Tibial nerve (tissue), 4 donors: Measurements from ENCODE around the gene ITGA1. TPM values are rescaled to one million over a fixed set of nuclear protein-coding genes. Genes with fewer than 3 reads are reported as not detected.

Experiments used
- DNase-seq, 2 donors: peaks; one replicate each; pipeline ENCODE4 v3.0.0-alpha.2; 2019; ENCODE audit warnings: low spot score in 2 of 2
- H3K27ac ChIP-seq, 4 donors: fragments of 200-600 bp; sonication (generic) in 3 of 4; one replicate each; pipeline ENCODE4 v1.5.1; 2017 to 2019; ENCODE audit warnings: mild to moderate bottlenecking in 1 of 4
- H3K27me3 ChIP-seq, 2 donors: fragments of 200-600 bp; sonication (generic) in 1 of 2; one replicate each; pipeline versions ENCODE4 v1.5.1 to v1.6.0; 2017 to 2019
- H3K36me3 ChIP-seq, 3 donors: fragments of 200-600 bp; sonication (generic); one replicate each; pipeline ENCODE4 v1.5.1; 2018 to 2019
- H3K4me1 ChIP-seq, 4 donors: fragments of 200-600 bp; sonication (generic) in 3 of 4; one replicate each; pipeline ENCODE4 v1.5.1; 2017 to 2019
- H3K4me3 ChIP-seq, 4 donors: fragments of 200-600 bp; sonication (generic) in 3 of 4; one replicate each; pipeline ENCODE4 v1.5.1; 2017 to 2019; ENCODE audit warnings: mild to moderate bottlenecking in 1 of 4, moderate library complexity in 1 of 4
- H3K9me3 ChIP-seq, 4 donors: fragments of 200-600 bp; sonication (generic) in 3 of 4; one replicate each; pipeline ENCODE4 v1.5.1; 2017 to 2019
- CTCF ChIP-seq, 5 experiments: fragments of 200-600 bp in 3 of 5; fragments of 450-650 bp in 2 of 5; sonication (generic) in 3 of 5; IDR thresholded peaks; one replicate each; pipeline ENCODE4 v1.5.1; 2016 to 2019; ENCODE audit warnings: antibody characterized with exemption in 5 of 5, mild to moderate bottlenecking in 3 of 5, moderate library complexity in 2 of 5
- EP300 ChIP-seq, 2 donors: sonication (generic); formaldehyde crosslinking; IDR thresholded peaks; one replicate each; pipeline ENCODE4 v1.6.1; 2017; ENCODE audit warnings: antibody characterized with exemption in 2 of 2, mild to moderate bottlenecking in 1 of 2
- POLR2A ChIP-seq, 2 donors: fragments of 450-650 bp; IDR thresholded peaks; one replicate each; pipeline ENCODE4 v1.6.1; 2017; ENCODE audit warnings: antibody characterized with exemption in 2 of 2, mild to moderate bottlenecking in 2 of 2, moderate library complexity in 2 of 2
- WGBS, 2 donors: methylation state at CpG; one replicate each; pipeline ENCODE4 v1.1.5; 2018; 5-methylcytosine and 5-hydroxymethylcytosine counted together
- total RNA-seq, 4 donors: library from RNA; depleted of rRNA; stranded (reverse); fragments of >200 nt; gene quantifications; one replicate each; pipeline ENCODE4 v1.1.0, GENCODE V29; 2016

Gene ITGA1
- total RNA-seq, 4 donors from 2014 or later = 26.8 to 62.5 (median 27.7) TPM

- DNase-seq = no peak
- Histone ChIP-seq H3K27ac (no peak overlapping the region), H3K4me1 (peaks cover 0 to 6% (median 3%) of the 10 kb centered on the region in 4 donors), H3K27me3 (no peaks in the 10 kb centered on the region), H3K36me3 (no peaks in the 10 kb centered on the region), H3K4me3 (no peak overlapping the region), H3K9me3 (no peaks in the 10 kb centered on the region)
- WGBS, 2 donors = 77 to 82% methylated on average over 3 of the region's 3 CpGs
- TF ChIP-seq POLR2A (IDR thresholded peaks at IDR 0.05) = no peak
- no peak for TF ChIP-seq EP300 (IDR thresholded peaks at IDR 0.05)
- no peak for TF ChIP-seq CTCF (IDR thresholded peaks at IDR 0.05)
These were observed 16.2 kb upstream of the ITGA1 start for GRCh38 chr5:52771343-52772039.

- Histone ChIP-seq H3K4me1 (peaks cover 0 to 6% (median 3%) of the 10 kb centered on the region in 4 donors), H3K4me3 (no peak overlapping the region), H3K27ac (no peak overlapping the region), H3K27me3 (no peaks in the 10 kb centered on the region), H3K36me3 (no peaks in the 10 kb centered on the region), H3K9me3 (no peaks in the 10 kb centered on the region)
- no peak for DNase-seq
- TF ChIP-seq EP300 (IDR thresholded peaks at IDR 0.05) (no peak), CTCF (IDR thresholded peaks at IDR 0.05) (no peak), POLR2A (IDR thresholded peaks at IDR 0.05) (no peak)
These were observed 15.0 kb upstream of the ITGA1 start for GRCh38 chr5:52772668-52773067.

- Histone ChIP-seq H3K27me3 (no peaks in the 10 kb centered on the region), H3K36me3 (no peaks in the 10 kb centered on the region), H3K4me3 (no peak overlapping the region), H3K27ac (no peak overlapping the region), H3K9me3 (no peaks in the 10 kb centered on the region), H3K4me1 (peaks cover 0 to 5% (median under 1%) of the 10 kb centered on the region in 4 donors)
- WGBS, 2 donors = 85 to 86% methylated on average over 2 of the region's 2 CpGs
- no peak for DNase-seq
- TF ChIP-seq EP300 (IDR thresholded peaks at IDR 0.05) = no peak
- no peak for TF ChIP-seq POLR2A (IDR thresholded peaks at IDR 0.05)
- TF ChIP-seq CTCF (IDR thresholded peaks at IDR 0.05) = no peak
These were observed 14.4 kb upstream of the ITGA1 start for GRCh38 chr5:52773342-52773741.

GRCh38 chr5:52774005-52774410 lies 13.7 kb upstream of the ITGA1 start:
- WGBS, 2 donors = 38 to 44% methylated on average over 5 of the region's 5 CpGs
- H3K27ac ChIP-seq = no peak overlapping the region
- no peak for DNase-seq
- no peaks in the 10 kb centered on the region for H3K36me3 ChIP-seq
- H3K27me3 ChIP-seq = no peaks in the 10 kb centered on the region
- no peak for TF ChIP-seq CTCF (IDR thresholded peaks at IDR 0.05)
- H3K4me3 ChIP-seq = no peak overlapping the region
- H3K4me1 ChIP-seq = no peaks in the 10 kb centered on the region
- H3K9me3 ChIP-seq = no peaks in the 10 kb centered on the region

- Histone ChIP-seq H3K4me3 (no peak overlapping the region), H3K4me1 (no peaks in the 10 kb centered on the region), H3K9me3 (no peaks in the 10 kb centered on the region), H3K36me3 (no peaks in the 10 kb centered on the region), H3K27ac (no peak overlapping the region), H3K27me3 (no peaks in the 10 kb centered on the region)
- TF ChIP-seq CTCF (IDR thresholded peaks at IDR 0.05) (no peak), POLR2A (IDR thresholded peaks at IDR 0.05) (no peak), EP300 (IDR thresholded peaks at IDR 0.05) (no peak)
- DNase-seq = no peak
- 89 to 94% methylated on average over 2 of the region's 2 CpGs for WGBS, 2 donors
These were observed 11.6 kb upstream of the ITGA1 start for GRCh38 chr5:52776116-52776515.
